ENCODE results near the gene PRPF19.

Gene PRPF19

GRCh38 chr11:60937811-60938210, 31.4 kb upstream of the PRPF19 start:
- no peak for DNase-seq

DNA sequence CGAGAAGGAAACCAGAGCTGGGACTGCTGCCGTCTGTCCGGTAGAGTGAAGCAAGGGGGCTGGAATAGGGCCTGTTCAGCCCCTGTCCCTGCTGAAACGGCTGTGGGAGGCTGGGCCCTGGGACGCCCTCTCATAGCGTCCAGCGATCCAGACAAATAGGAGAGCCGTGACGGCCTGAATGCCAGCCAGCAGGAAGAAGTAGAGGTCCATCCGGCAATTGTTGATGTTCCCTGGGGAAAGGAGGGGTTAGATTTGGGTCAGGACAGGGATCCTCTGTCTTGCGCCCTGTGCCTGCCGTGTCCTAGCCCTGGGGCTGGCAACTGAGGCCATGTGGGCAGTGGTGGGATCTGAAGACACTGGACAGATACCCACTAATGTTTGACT, 30.8 kb upstream of the PRPF19 start:
- no peak for DNase-seq

GRCh38 chr11:60936467-60937143, 30.2 kb upstream of the PRPF19 start:
- DNase-seq = no peak

DNA sequence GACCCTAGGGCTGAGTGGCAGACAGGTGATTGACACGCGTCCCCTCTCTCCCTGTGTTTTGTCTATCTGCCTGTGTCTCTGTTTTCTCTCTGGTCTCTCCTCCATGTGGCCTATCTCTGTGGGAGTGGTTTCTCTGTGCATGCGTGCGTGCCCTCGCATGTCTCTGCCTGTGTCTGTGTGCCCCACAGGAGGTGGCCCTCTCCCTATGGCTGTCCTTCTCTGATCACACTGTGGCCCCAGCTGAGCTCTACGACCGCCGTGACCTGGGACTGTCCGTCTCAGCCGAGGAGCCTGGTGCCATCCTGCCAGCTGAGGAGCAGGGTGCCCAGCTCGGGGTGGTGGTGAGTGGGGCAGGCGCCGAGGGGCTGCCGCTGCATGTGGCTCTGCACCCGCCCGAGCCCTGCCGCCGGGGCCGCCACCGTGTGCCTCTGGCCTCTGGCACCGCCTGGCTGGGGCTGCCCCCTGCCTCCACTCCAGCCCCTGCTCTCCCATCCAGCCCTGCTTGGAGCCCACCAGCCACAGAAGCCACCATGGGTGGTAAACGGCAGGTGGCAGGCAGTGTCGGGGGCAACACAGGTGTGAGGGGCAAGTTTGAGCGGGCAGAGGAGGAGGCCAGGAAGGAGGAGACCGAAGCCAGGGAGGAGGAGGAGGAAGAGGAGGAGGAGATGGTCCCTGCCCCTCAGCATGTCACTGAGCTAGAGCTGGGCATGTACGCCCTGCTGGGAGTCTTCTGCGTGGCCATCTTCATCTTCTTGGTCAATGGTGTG, 29.5 kb upstream of the PRPF19 start:
- DNase-seq = no peak

DNA sequence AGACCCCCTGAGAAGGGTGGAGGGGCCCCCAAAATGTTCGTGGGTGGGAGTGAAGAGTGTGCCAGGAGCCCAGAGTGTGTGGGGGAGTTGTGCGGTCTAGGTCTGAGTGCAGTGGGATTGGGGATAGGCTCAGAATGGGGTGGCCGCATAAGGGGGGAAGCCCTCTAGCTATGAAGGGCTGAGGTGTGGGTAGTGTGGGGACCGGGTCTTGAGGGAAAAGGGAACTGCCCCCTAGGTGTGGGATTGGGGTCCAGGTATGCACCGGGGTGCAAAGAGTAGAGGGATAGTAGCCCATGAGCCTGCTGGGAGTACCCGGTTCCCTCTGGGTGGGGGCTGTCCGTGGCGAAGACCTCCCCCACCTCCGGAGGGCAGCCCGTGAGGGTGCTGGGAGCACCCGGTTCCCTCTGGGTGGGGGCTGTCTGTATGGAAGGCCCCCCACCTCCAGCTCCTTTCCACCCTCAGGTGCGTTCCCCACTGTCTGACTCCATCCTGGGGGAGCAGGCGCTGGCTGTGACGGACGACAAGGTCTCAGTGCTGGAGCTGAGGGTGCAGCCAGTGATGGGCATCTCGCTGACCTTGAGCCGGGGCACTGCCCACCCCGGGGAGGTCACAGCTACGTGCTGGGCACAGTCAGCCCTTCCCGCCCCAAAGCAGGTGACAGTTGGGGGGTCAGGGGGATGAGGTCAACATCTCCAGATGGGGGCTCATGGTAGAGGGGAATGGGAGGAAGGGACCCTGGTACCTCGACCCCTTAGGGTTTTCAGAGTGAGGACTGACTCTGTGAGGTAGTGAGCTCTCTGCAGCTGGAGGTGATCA, 28.6 kb upstream of the PRPF19 start:
- no peak for DNase-seq

GRCh38 chr11:60934124-60934789, 27.9 kb upstream of the PRPF19 start:
- DNase-seq = no peak

DNA sequence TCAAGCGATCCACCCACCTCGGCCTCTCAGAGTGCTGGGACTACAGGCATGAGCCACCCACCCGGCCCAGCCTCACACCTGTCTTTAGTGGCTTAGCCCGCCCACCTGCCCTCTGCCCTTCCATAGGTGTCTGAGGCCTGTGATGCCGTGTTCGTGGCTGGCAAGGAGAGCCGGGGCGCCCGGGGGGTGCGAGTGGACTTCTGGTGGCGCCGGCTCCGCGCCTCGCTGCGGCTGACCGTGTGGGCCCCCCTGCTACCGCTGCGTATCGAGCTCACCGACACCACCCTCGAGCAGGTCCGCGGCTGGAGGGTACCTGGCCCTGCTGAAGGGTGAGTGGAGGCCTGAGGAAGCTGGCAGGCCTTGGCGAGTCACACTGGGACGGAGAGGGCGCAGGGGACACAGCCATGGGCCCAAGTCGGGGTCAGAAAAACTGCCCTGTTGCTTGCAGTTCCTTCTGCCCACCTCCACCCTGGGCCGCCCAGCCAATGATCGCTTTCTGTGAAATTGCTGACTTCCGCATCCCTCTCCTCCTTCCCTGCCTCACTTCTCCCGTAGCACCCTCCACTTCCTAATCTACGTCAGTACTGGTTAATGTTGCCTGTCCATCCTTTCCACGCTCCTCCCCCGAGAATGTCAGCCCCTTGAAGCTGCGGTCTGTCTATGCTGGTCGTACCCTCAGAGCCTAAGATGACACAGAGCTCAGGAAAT, 27.2 kb upstream of the PRPF19 start:
- no peak for DNase-seq

DNA sequence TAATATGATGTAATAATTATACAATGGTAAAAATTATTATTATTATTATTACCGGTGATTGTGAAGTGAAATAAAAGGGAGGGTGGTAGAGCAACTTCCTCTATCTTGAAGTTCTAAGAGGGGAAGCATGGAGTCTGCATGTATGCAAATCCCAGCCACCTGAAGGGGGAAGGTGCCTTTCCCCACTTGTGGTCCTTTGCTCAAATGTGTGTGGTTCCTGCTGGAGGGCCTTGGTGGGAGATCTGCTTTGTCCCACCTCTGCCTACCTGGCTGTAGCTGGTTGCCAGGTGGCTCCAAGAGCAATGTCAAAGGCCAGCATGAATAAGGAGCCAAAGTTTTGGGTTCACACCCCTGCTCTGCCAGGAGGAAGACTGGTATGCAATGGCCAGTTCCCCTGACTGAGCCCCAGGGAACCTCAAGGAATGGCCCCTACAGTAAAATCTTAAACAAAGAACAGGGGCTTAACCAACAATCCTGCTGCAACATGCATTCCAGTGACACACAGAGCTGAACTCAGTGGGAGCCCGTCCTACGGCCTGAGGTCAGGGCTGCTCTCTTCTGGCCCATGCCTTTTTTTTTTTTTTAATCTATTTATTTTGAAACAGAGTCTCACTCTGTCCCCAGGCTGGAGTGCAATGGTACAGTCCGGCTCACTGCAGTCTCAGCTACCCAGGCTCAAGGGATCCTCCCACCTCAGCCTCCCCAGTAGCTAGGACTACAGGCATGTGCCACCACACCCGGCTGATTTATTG, 26.4 kb upstream of the PRPF19 start:
- DNase-seq = no peak

DNA sequence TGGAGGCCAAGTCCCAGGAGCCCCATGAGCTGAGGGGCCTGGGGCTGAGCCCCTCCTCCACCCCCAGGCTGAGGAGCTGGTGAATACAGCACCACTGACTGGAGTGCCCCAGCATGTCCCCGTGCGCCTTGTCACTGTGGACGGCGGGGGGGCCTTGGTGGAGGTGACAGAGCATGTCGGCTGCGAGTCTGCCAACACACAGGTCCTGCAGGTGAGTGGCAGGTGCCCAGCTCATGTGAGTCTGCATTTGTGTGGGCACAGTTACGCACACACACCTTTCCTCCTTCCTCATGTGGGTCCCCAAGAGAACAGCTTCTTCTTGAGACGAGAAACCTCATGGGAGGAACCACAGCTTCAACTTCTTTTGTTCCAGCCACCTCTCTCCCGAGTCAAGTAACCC, 25.5 kb upstream of the PRPF19 start:
- no peak for DNase-seq

- no peak for DNase-seq
These were observed 24.0 kb upstream of the PRPF19 start for GRCh38 chr11:60930394-60930793.

- DNase-seq = no peak
These were observed 23.4 kb upstream of the PRPF19 start for GRCh38 chr11:60929764-60930163.

- DNase-seq = no peak
These were observed 22.2 kb upstream of the PRPF19 start for GRCh38 chr11:60928563-60929001.

GRCh38 chr11:60927600-60927999, 21.2 kb upstream of the PRPF19 start:
- no peak for DNase-seq

- DNase-seq = no peak
These were observed 20.7 kb upstream of the PRPF19 start for GRCh38 chr11:60927061-60927592.

- DNase-seq = no peak
These were observed 20.1 kb upstream of the PRPF19 start for GRCh38 chr11:60926500-60926899.

- DNase-seq = peak; percentile 36
These were observed 19.5 kb upstream of the PRPF19 start for GRCh38 chr11:60925868-60926267.

- no peak for DNase-seq
These were observed 18.8 kb upstream of the PRPF19 start for GRCh38 chr11:60924906-60925853.

- peak; percentile 67 for DNase-seq
These were observed 17.9 kb upstream of the PRPF19 start, which contains the start of gene TMEM132A for GRCh38 chr11:60924110-60924905. Gene TMEM132A, plus strand, starts transcription at chr11:60924460. Its CDS starts 174 bp downstream, at chr11:60924634.

- DNase-seq = no peak
These were observed 17.4 kb upstream of the PRPF19 start for GRCh38 chr11:60923800-60924109.
